ENCODE results near the gene DCAF12. TPM values are rescaled to one million over a fixed set of nuclear protein-coding genes. Genes with fewer than 3 reads are reported as not detected.

DCAF12 gene
- polyA plus RNA-seq, 1 donor (not counting 4 experiments of a cell fraction or from before 2014, with no cell fraction given), result 33.0 TPM

DNA sequence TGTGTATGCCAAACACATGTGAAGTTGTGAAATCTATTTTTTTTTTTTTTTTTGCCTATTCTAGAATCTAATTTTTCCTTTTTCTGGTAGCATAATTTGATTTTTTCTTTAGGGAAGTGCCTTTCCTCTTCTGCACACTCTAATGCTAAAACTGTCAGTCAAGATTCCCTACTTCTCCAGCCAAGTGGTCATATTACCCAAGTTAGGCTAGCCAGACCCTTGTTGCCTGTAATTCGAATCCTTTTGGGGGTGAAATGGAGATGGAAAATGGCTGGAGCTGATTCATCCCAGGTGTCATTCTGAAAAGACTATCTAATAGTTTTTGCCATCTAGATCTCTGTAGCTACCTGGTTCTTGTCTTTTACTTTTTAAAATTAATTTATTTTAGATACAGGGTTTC lies 27.6 kb upstream of the DCAF12 start:
- FAIRE-seq (no peak), DNase-seq (ENCODE audit: low read depth, low spot score) (no peak)
- Histone ChIP-seq H2AFZ (ENCODE audit: control insufficient read depth, low read length) (no peak overlapping the region), H3K9me1 (ENCODE audit: control insufficient read depth, extremely low read depth, insufficient read depth, low read length) (no peaks in the 10 kb centered on the region), H3K9me3 (ENCODE audit: control insufficient read depth, low read depth, low read length) (no peaks in the 10 kb centered on the region), H3K27me3 (ENCODE audit: control insufficient read depth, extremely low read depth, insufficient read depth, low read length) (no peaks in the 10 kb centered on the region), H3K4me2 (ENCODE audit: control insufficient read depth, extremely low read depth, insufficient read depth, low read depth, low read length) (no peak overlapping the region), H3K36me3 (ENCODE audit: control insufficient read depth in 2 of 2, extremely low read depth in 1 of 2, insufficient read depth in 2 of 2, low read length in 2 of 2) (no peaks in the 10 kb centered on the region), H3K4me1 (ENCODE audit: control insufficient read depth, extremely low read depth, insufficient read depth, low read length) (peaks cover 13% of the 10 kb centered on the region), H3K9ac (ENCODE audit: control insufficient read depth, extremely low read depth, insufficient read depth, low read length) (no peak overlapping the region), H4K20me1 (ENCODE audit: control insufficient read depth, extremely low read depth, insufficient read depth, low read length) (no peaks in the 10 kb centered on the region), H3K79me2 (ENCODE audit: control insufficient read depth, insufficient read depth, low read length) (no peaks in the 10 kb centered on the region), H3K27ac (ENCODE audit: control insufficient read depth, insufficient read depth, low read length) (no peak overlapping the region), H3K4me3 (ENCODE audit: control insufficient read depth in 2 of 3, extremely low read depth in 1 of 3, insufficient read depth in 2 of 3, low read depth in 1 of 3, low read length in 3 of 3) (no peak overlapping the region)
- TF ChIP-seq, protein P1, sequence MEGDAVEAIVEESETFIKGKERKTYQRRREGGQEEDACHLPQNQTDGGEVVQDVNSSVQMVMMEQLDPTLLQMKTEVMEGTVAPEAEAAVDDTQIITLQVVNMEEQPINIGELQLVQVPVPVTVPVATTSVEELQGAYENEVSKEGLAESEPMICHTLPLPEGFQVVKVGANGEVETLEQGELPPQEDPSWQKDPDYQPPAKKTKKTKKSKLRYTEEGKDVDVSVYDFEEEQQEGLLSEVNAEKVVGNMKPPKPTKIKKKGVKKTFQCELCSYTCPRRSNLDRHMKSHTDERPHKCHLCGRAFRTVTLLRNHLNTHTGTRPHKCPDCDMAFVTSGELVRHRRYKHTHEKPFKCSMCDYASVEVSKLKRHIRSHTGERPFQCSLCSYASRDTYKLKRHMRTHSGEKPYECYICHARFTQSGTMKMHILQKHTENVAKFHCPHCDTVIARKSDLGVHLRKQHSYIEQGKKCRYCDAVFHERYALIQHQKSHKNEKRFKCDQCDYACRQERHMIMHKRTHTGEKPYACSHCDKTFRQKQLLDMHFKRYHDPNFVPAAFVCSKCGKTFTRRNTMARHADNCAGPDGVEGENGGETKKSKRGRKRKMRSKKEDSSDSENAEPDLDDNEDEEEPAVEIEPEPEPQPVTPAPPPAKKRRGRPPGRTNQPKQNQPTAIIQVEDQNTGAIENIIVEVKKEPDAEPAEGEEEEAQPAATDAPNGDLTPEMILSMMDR (optimal IDR thresholded peaks at IDR 0.05 in 1 of 3, IDR thresholded peaks at IDR 0.05 in 1 of 3, conservative IDR thresholded peaks at IDR 0.05 in 1 of 3; ENCODE audit: extremely low read depth in 1 of 3, insufficient read depth in 2 of 3, low read length in 3 of 3), result no peak
- no peak for TF ChIP-seq EZH2 (IDR thresholded peaks at IDR 0.05; ENCODE audit: low read length)
- dilution Hi-C loops (cut with MboI; ENCODE audit: extremely low pct_ligation_motif_present, low sequenced_read_pairs), result no loop called here

DNA sequence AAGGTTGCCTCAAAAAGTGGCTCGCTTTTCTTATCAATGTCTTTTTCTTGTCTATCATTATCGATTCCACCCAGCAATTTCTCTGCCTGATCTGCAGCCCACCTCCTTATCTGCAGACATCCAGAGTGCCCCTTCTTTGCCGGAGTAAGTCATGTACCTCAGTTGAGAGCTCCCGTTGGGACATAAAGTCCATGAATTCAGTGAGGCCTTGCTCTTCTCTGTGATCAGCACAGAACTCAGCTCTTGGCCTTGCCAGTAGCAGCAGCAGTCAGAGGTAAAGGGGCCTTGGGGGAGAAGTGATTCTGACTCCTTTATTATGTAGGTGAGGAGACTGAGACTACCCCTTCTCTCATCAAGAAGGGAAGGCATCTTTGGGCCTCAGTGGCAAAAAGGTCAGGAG lies 24.9 kb upstream of the DCAF12 start:
- FAIRE-seq (no peak), DNase-seq (ENCODE audit: low read depth, low spot score) (no peak)
- no peak overlapping the region for H3K4me2 ChIP-seq (ENCODE audit: control insufficient read depth, extremely low read depth, insufficient read depth, low read depth, low read length)
- no peaks in the 10 kb centered on the region for H3K9me3 ChIP-seq (ENCODE audit: control insufficient read depth, low read depth, low read length)
- no peaks in the 10 kb centered on the region for H3K9me1 ChIP-seq (ENCODE audit: control insufficient read depth, extremely low read depth, insufficient read depth, low read length)
- H2AFZ ChIP-seq (ENCODE audit: control insufficient read depth, low read length), result no peak overlapping the region
- dilution Hi-C loops (cut with MboI; ENCODE audit: extremely low pct_ligation_motif_present, low sequenced_read_pairs), result no loop called here
- H3K4me3 ChIP-seq (ENCODE audit: control insufficient read depth in 2 of 3, extremely low read depth in 1 of 3, insufficient read depth in 2 of 3, low read depth in 1 of 3, low read length in 3 of 3), result no peak overlapping the region
- H3K36me3 ChIP-seq (ENCODE audit: control insufficient read depth in 2 of 2, extremely low read depth in 1 of 2, insufficient read depth in 2 of 2, low read length in 2 of 2), result no peaks in the 10 kb centered on the region
- H3K27me3 ChIP-seq (ENCODE audit: control insufficient read depth, extremely low read depth, insufficient read depth, low read length), result no peaks in the 10 kb centered on the region
- TF ChIP-seq, protein P1 (optimal IDR thresholded peaks at IDR 0.05 in 1 of 3, IDR thresholded peaks at IDR 0.05 in 1 of 3, conservative IDR thresholded peaks at IDR 0.05 in 1 of 3; ENCODE audit: extremely low read depth in 1 of 3, insufficient read depth in 2 of 3, low read length in 3 of 3), result no peak
- no peak for TF ChIP-seq EZH2 (IDR thresholded peaks at IDR 0.05; ENCODE audit: low read length)
- no peaks in the 10 kb centered on the region for H3K4me1 ChIP-seq (ENCODE audit: control insufficient read depth, extremely low read depth, insufficient read depth, low read length)
- H3K27ac ChIP-seq (ENCODE audit: control insufficient read depth, insufficient read depth, low read length), result no peak overlapping the region
- no peaks in the 10 kb centered on the region for H3K79me2 ChIP-seq (ENCODE audit: control insufficient read depth, insufficient read depth, low read length)
- no peaks in the 10 kb centered on the region for H4K20me1 ChIP-seq (ENCODE audit: control insufficient read depth, extremely low read depth, insufficient read depth, low read length)
- no peak overlapping the region for H3K9ac ChIP-seq (ENCODE audit: control insufficient read depth, extremely low read depth, insufficient read depth, low read length)

Data from keratinocyte (primary cell).